ENCODE results near the gene MAPKAPK2.

The MAPKAPK2 gene

GRCh38 chr1:206684003-206684402, 702 bp upstream of the MAPKAPK2 start:
- DNase-seq (ENCODE audit: low spot score): no peak

- no peak for DNase-seq (ENCODE audit: low spot score)
Observed at GRCh38 chr1:206685334-206685768, 646 bp downstream of the MAPKAPK2 start.

GRCh38 chr1:206685769-206686477, 1.2 kb downstream of the MAPKAPK2 start:
- DNase-seq (ENCODE audit: low spot score): no peak

GRCh38 chr1:206686478-206687249, 2.0 kb downstream of the MAPKAPK2 start:
- DNase-seq (ENCODE audit: low spot score): no peak

GRCh38 chr1:206687251-206687914, 2.7 kb downstream of the MAPKAPK2 start:
- no peak for DNase-seq (ENCODE audit: low spot score)

GRCh38 chr1:206687915-206688442, 3.3 kb downstream of the MAPKAPK2 start:
- DNase-seq (ENCODE audit: low spot score): no peak

GRCh38 chr1:206690516-206690915, 5.8 kb downstream of the MAPKAPK2 start:
- no peak for DNase-seq (ENCODE audit: low spot score)

GRCh38 chr1:206691604-206692003, 6.9 kb downstream of the MAPKAPK2 start:
- DNase-seq (ENCODE audit: low spot score): no peak

GRCh38 chr1:206693029-206693428, 8.3 kb downstream of the MAPKAPK2 start:
- no peak for DNase-seq (ENCODE audit: low spot score)

- no peak for DNase-seq (ENCODE audit: low spot score)
Observed at GRCh38 chr1:206693592-206693991, 8.9 kb downstream of the MAPKAPK2 start.

GRCh38 chr1:206694171-206695124, 9.7 kb downstream of the MAPKAPK2 start:
- no peak for DNase-seq (ENCODE audit: low spot score)

GRCh38 chr1:206695733-206696132, 11.0 kb downstream of the MAPKAPK2 start:
- no peak for DNase-seq (ENCODE audit: low spot score)

- DNase-seq (ENCODE audit: low spot score): no peak
Observed at GRCh38 chr1:206696812-206697585, 12.3 kb downstream of the MAPKAPK2 start.

- DNase-seq (ENCODE audit: low spot score): no peak
Observed at GRCh38 chr1:206698011-206698410, 13.3 kb downstream of the MAPKAPK2 start.

- no peak for DNase-seq (ENCODE audit: low spot score)
Observed at GRCh38 chr1:206699000-206699586, 14.4 kb downstream of the MAPKAPK2 start.

GRCh38 chr1:206699626-206700025, 14.9 kb downstream of the MAPKAPK2 start:
- no peak for DNase-seq (ENCODE audit: low spot score)

- no peak for DNase-seq (ENCODE audit: low spot score)
Observed at GRCh38 chr1:206700445-206701036, 15.8 kb downstream of the MAPKAPK2 start.

GRCh38 chr1:206702260-206702659, 17.6 kb downstream of the MAPKAPK2 start:
- DNase-seq (ENCODE audit: low spot score): no peak

- DNase-seq (ENCODE audit: low spot score): no peak
Observed at GRCh38 chr1:206702803-206703202, 18.1 kb downstream of the MAPKAPK2 start.

GRCh38 chr1:206703661-206704060, 19.0 kb downstream of the MAPKAPK2 start:
- peak; percentile 52 for DNase-seq (ENCODE audit: low spot score)

Data from left forelimb (tissue), 1 donor.